Liver (tissue), 9 donors: ENCODE results near the gene C1orf50. TPM values are rescaled to one million over a fixed set of nuclear protein-coding genes. Genes with fewer than 3 reads are reported as not detected.

ENCODE experiments used
- DNase-seq: peaks from one replicate; pipeline ENCODE4 v3.0.0-alpha.2; 2017; ENCODE audit warnings: low spot score
- H3K27ac ChIP-seq, 2 donors: one replicate each; pipeline ENCODE4 v1.7.0; 2013; ENCODE audit warnings: inconsistent platforms in 2 of 2, low read length in 2 of 2, control low read depth in 1 of 2, low read depth in 1 of 2, mild to moderate bottlenecking in 1 of 2
- H3K27me3 ChIP-seq, 4 donors: one replicate each; pipeline versions ENCODE4 v1.6.1 to v1.7.0; 2013; ENCODE audit warnings: low read length in 3 of 4, inconsistent platforms in 1 of 4, mild to moderate bottlenecking in 1 of 4, moderate library complexity in 1 of 4; ENCODE audit not compliant: control insufficient read depth in 4 of 4, insufficient read depth in 4 of 4
- H3K36me3 ChIP-seq, 4 donors: one replicate each; pipeline versions ENCODE4 v1.6.1 to v1.7.0; 2013; ENCODE audit warnings: low read length in 3 of 4, mild to moderate bottlenecking in 3 of 4, low read depth in 1 of 4, moderate library complexity in 1 of 4; ENCODE audit not compliant: control insufficient read depth in 4 of 4, insufficient read depth in 3 of 4
- H3K4me1 ChIP-seq, 4 donors: one replicate each; pipeline versions ENCODE4 v1.6.1 to v1.7.0; 2013; ENCODE audit warnings: low read length in 3 of 4, mild to moderate bottlenecking in 3 of 4, moderate library complexity in 1 of 4; ENCODE audit not compliant: control insufficient read depth in 4 of 4, insufficient read depth in 4 of 4
- H3K4me3 ChIP-seq, 3 donors: one replicate each; pipeline versions ENCODE4 v1.6.1 to v1.7.0; 2013; ENCODE audit warnings: low read length in 3 of 3, control low read depth in 1 of 3, low read depth in 1 of 3, mild to moderate bottlenecking in 1 of 3
- H3K9ac ChIP-seq, 2 donors: one replicate each; pipeline ENCODE4 v1.7.0; 2013; ENCODE audit warnings: low read length in 2 of 2, mild to moderate bottlenecking in 2 of 2, moderate library complexity in 2 of 2, control low read depth in 1 of 2, low read depth in 1 of 2
- H3K9me3 ChIP-seq, 4 donors: one replicate each; pipeline versions ENCODE4 v1.6.1 to v1.7.0; 2013; ENCODE audit warnings: low read length in 3 of 4; ENCODE audit not compliant: control insufficient read depth in 4 of 4
- ATF3 ChIP-seq: IDR thresholded peaks from 2 replicates; pipeline ENCODE4 v1.6.1; 2016; ENCODE audit warnings: antibody characterized with exemption
- CTCF ChIP-seq: fragments of 150-350 bp; IDR thresholded peaks from 2 replicates; pipeline ENCODE4 v1.5.1; 2017; ENCODE audit warnings: improper control_type of control experiment, low read depth, low read length; ENCODE audit not compliant: missing input control
- EGR1 ChIP-seq, 2 donors: IDR thresholded peaks; 2 replicates each; pipeline ENCODE4 v1.6.1; 2016 to 2018; ENCODE audit warnings: antibody characterized with exemption in 2 of 2, low read depth in 2 of 2
- FOXA1 ChIP-seq: IDR thresholded peaks from 2 replicates; pipeline ENCODE4 v1.6.1; 2016; ENCODE audit warnings: antibody characterized with exemption
- FOXA2 ChIP-seq: IDR thresholded peaks from 2 replicates; pipeline ENCODE4 v1.6.1; 2016; ENCODE audit warnings: antibody characterized with exemption
- GABPA ChIP-seq, 2 donors: IDR thresholded peaks in 1 of 2; conservative IDR thresholded peaks in 1 of 2; 2 replicates each; pipeline ENCODE4 v1.6.1; 2016; ENCODE audit warnings: antibody characterized with exemption in 2 of 2, mild to moderate bottlenecking in 1 of 2, moderate library complexity in 1 of 2
- HNF4A ChIP-seq, 2 donors: conservative IDR thresholded peaks; 2 replicates each; pipeline ENCODE4 v1.6.1; 2016; ENCODE audit warnings: antibody characterized with exemption in 2 of 2, mild to moderate bottlenecking in 2 of 2
- HNF4G ChIP-seq: IDR thresholded peaks from 2 replicates; pipeline ENCODE4 v1.6.1; 2016; ENCODE audit warnings: antibody characterized with exemption
- JUND ChIP-seq, 2 donors: IDR thresholded peaks; 2 replicates each; pipeline ENCODE4 v1.6.1; 2016; ENCODE audit warnings: antibody characterized with exemption in 2 of 2
- MAX ChIP-seq: IDR thresholded peaks from 2 replicates; pipeline ENCODE4 v1.6.1; 2016; ENCODE audit warnings: antibody characterized with exemption
- NR2F2 ChIP-seq: IDR thresholded peaks from 2 replicates; pipeline ENCODE4 v1.6.1; 2016; ENCODE audit warnings: antibody characterized with exemption
- RAD21 ChIP-seq, 2 donors: IDR thresholded peaks; 2 replicates each; pipeline ENCODE4 v1.6.1; 2016; ENCODE audit warnings: antibody characterized with exemption in 2 of 2, mild to moderate bottlenecking in 2 of 2
- REST ChIP-seq: IDR thresholded peaks from 2 replicates; pipeline ENCODE4 v1.6.1; 2016; ENCODE audit warnings: antibody characterized with exemption, mild to moderate bottlenecking
- RXRA ChIP-seq, 2 donors: IDR thresholded peaks; 2 replicates each; pipeline ENCODE4 v1.6.1; 2017 to 2018; ENCODE audit warnings: antibody characterized with exemption in 2 of 2, mild to moderate bottlenecking in 1 of 2
- SP1 ChIP-seq: IDR thresholded peaks from 2 replicates; pipeline ENCODE4 v1.6.1; 2018; ENCODE audit warnings: antibody characterized with exemption, mild to moderate bottlenecking
- TAF1 ChIP-seq: conservative IDR thresholded peaks from 2 replicates; pipeline ENCODE4 v1.6.1; 2016; ENCODE audit warnings: antibody characterized with exemption, mild to moderate bottlenecking
- YY1 ChIP-seq: IDR thresholded peaks from 2 replicates; pipeline ENCODE4 v1.6.1; 2016; ENCODE audit warnings: antibody characterized with exemption, mild to moderate bottlenecking
- ZBTB33 ChIP-seq: IDR thresholded peaks from 2 replicates; pipeline ENCODE4 v1.6.1; 2016; ENCODE audit warnings: antibody characterized with exemption
- WGBS: extraction: QIAGEN DNeasy Blood & Tissue Kit; methylation state at CpG from one replicate; pipeline ENCODE4 v1.1.7; 2013; 5-methylcytosine and 5-hydroxymethylcytosine counted together
- polyA plus RNA-seq, 2 donors: library from polyadenylated mRNA; stranded (reverse) in 1 of 2; unstranded in 1 of 2; fragments of 200-250 nt in 1 of 2; fragments of >200 nt in 1 of 2; fragmentation: Nextera tagmentation in 1 of 2; extraction: Ambion mirVana in 1 of 2; gene quantifications; one replicate each; pipeline versions ENCODE4 v1.2.1 to v1.2.3, GENCODE V29; 2013 to 2015
- total RNA-seq, 2 donors: library from RNA; depleted of rRNA; stranded (reverse); fragments of >200 nt; gene quantifications; one replicate each; pipeline ENCODE4 v1.2.3, GENCODE V29; 2014
- donor health status: healthy.
- donor health status: healthy.
- donor health status: healthy.
- donor health status: healthy.
- donor health status: healthy.

Gene C1orf50
- total and polyA plus RNA-seq, 4 donors = 2.6 to 5.8 (median 3.5) TPM

GRCh38 chr1:42780176-42780575 is 13.1 kb downstream of the C1orf50 start:
- TF ChIP-seq CTCF (no peak), FOXA1 (no peak), FOXA2 (no peak), TAF1 (no peak), REST (no peak), YY1 (no peak), GABPA (IDR thresholded peaks at IDR 0.05 in 1 of 2, conservative IDR thresholded peaks at IDR 0.05 in 1 of 2) (no peak), RAD21 (IDR thresholded peaks at IDR 0.05) (no peak), RXRA (IDR thresholded peaks at IDR 0.05) (no peak), ATF3 (no peak), NR2F2 (no peak), EGR1 (IDR thresholded peaks at IDR 0.05; ENCODE audit: low read depth in 2 of 2) (no peak), JUND (IDR thresholded peaks at IDR 0.05) (no peak), MAX (no peak), HNF4A (conservative IDR thresholded peaks at IDR 0.05) (no peak), ZBTB33 (no peak), SP1 (no peak), HNF4G (no peak)
- Histone ChIP-seq H3K9ac (no peak overlapping the region), H3K4me1 (peaks cover 0 to 9% (median 7%) of the 10 kb centered on the region in 4 donors), H3K36me3 (peaks cover 5 to 49% (median 23%) of the 10 kb centered on the region in 4 donors), H3K27ac (no peak overlapping the region), H3K27me3 (no peaks in the 10 kb centered on the region), H3K4me3 (no peak overlapping the region), H3K9me3 (no peaks in the 10 kb centered on the region)
- DNase-seq = no peak
- WGBS = 100% methylated on average over 1 of the region's 1 CpG
